Body of pancreas (tissue), 4 donors: ENCODE results near the gene ACTL6B. TPM values are rescaled to one million over a fixed set of nuclear protein-coding genes. Genes with fewer than 3 reads are reported as not detected.

ENCODE experiments used
- ATAC-seq: fragments of 150-250 bp; one replicate; pipeline ENCODE4 v1.9.1; 2016
- DNase-seq, 4 donors: peaks; one replicate each; pipeline ENCODE4 v3.0.0-alpha.2; 2019
- H3K27ac ChIP-seq, 4 donors: fragments of 200-600 bp; sonication (generic); 1 replicate in 3 of 4; 2 replicates in 1 of 4; pipeline versions ENCODE4 v1.5.1 to v1.6.1; 2016 to 2019; ENCODE audit warnings: mild to moderate bottlenecking in 1 of 4, mixed read lengths in 1 of 4, moderate library complexity in 1 of 4
- H3K27me3 ChIP-seq, 2 donors: fragments of 200-600 bp; sonication (generic); one replicate each; pipeline ENCODE4 v1.6.0; 2016; ENCODE audit warnings: mild to moderate bottlenecking in 1 of 2
- H3K36me3 ChIP-seq, 2 donors: fragments of 200-600 bp; sonication (generic); replicated peaks in 1 of 2; 2 replicates each; pipeline ENCODE4 v1.5.1; 2016; ENCODE audit warnings: low read depth in 2 of 2; ENCODE audit not compliant: insufficient read depth in 1 of 2
- H3K4me1 ChIP-seq: fragments of 200-600 bp; sonication (generic); one replicate; pipeline ENCODE4 v1.6.0; 2016
- H3K4me3 ChIP-seq, 2 donors: fragments of 200-600 bp; sonication (generic); 1 replicate in 1 of 2; 2 replicates in 1 of 2; pipeline ENCODE4 v1.5.1; 2016 to 2019
- H3K9me3 ChIP-seq, 3 donors: fragments of 200-600 bp; sonication (generic); 1 replicate in 2 of 3; 2 replicates in 1 of 3; pipeline ENCODE4 v1.5.1; 2016
- CTCF ChIP-seq, 7 experiments: fragments of 450-650 bp in 4 of 7; fragments of 200-600 bp in 3 of 7; sonication (generic) in 3 of 7; IDR thresholded peaks; one replicate each; pipeline ENCODE4 v1.5.1; 2016 to 2019; ENCODE audit warnings: antibody characterized with exemption in 7 of 7
- POLR2A ChIP-seq, 3 donors: fragments of 450-650 bp; IDR thresholded peaks; one replicate each; pipeline ENCODE4 v1.6.1; 2016; ENCODE audit warnings: antibody characterized with exemption in 3 of 3, mild to moderate bottlenecking in 2 of 3
- WGBS, 2 donors: methylation state at CpG; one replicate each; pipeline ENCODE4 v1.1.5; 2017; 5-methylcytosine and 5-hydroxymethylcytosine counted together
- intact Hi-C: fragments of 100-400 bp; cut with DNase I; formaldehyde crosslinking; loops from one replicate; pipeline ENCODE4 v1.15.1; 2023
- total RNA-seq, 2 donors: library from RNA; depleted of rRNA; stranded (reverse); fragments of >200 nt; gene quantifications; one replicate each; pipeline ENCODE4 v1.1.0, GENCODE V29; 2016

ACTL6B gene
- total RNA-seq, 2 donors from 2014 or later: 0.52 TPM; not detected in 1

DNA sequence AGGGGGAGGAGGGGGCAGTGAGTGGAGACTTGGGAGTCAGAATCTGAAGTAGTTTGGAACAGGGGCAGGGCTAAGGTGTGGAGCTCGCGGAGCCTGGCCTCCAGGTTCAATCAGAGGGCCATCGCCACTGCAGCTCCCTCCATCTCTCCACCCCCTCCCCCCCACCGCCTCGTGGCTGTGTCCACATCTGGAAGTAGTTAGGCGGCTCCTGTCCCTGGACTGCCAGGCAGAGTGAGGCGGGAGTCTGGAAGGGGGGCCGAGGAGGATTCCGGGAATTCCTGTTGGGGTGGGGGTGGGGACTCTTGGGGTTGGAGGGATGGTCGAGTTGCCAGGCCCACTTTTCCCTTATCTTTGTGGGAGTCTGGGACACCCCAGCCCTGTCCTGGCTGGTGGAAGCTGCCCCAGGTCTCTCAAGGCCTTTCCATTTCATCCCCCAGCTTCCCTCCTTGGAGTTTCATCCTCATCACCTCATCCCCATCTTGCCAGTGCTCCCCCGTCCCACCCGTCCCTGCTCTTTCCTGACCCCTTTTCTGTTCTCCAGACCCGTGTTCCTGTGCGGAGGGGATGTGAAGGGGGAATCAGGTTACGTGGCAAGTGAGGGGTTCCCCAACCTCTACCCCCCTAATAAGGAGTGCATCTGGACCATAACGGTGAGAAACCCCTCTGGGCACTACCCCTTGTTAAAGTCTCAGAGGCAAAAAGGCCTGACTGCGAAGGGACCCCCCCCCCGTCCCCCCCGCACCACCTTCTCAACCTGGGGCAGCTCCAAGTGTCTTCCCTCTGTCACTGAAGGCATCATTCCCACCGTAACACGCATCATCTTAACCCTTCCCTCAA, 53.1 kb downstream of the ACTL6B start:
- H3K27me3 ChIP-seq: no peaks in the 10 kb centered on the region
- peaks cover 25% of the 10 kb centered on the region for H3K4me1 ChIP-seq
- H3K4me3 ChIP-seq: no peak overlapping the region
- DNase-seq (peak in 3 of 4 donors; percentile 46 to 55 (median 50)), ATAC-seq (no peak)
- intact Hi-C loops: no loop called here
- H3K36me3 ChIP-seq: no peaks in the 10 kb centered on the region
- H3K27ac ChIP-seq: peak overlapping the region in 3 of 4 donors; percentile 73 to 80 (median 80)
- WGBS, 2 donors: 58 to 59% methylated on average over 14 to 21 of the region's 21 CpGs
- no peaks in the 10 kb centered on the region for H3K9me3 ChIP-seq
- TF ChIP-seq POLR2A (IDR thresholded peaks at IDR 0.05) (no peak), CTCF (IDR thresholded peaks at IDR 0.05) (no peak)

- no peak for ATAC-seq
- H3K27me3 ChIP-seq: no peaks in the 10 kb centered on the region
- H3K4me3 ChIP-seq: no peak overlapping the region
- 79% methylated on average over 9 of the region's 9 CpGs; no CpG with 5 or more reads in 1 of the 2 donors for WGBS, 2 donors
- no peak overlapping the region for H3K27ac ChIP-seq
- no peak for TF ChIP-seq CTCF (IDR thresholded peaks at IDR 0.05)
- no peak for TF ChIP-seq POLR2A (IDR thresholded peaks at IDR 0.05)
- no peak for DNase-seq
- H3K4me1 ChIP-seq: peaks cover 23% of the 10 kb centered on the region
- no peaks in the 10 kb centered on the region for H3K36me3 ChIP-seq
- H3K9me3 ChIP-seq: no peaks in the 10 kb centered on the region
- intact Hi-C loops: no loop called here
Observed at GRCh38 chr7:100600730-100601038, 55.6 kb downstream of the ACTL6B start.

- no peaks in the 10 kb centered on the region for H3K9me3 ChIP-seq
- TF ChIP-seq POLR2A (IDR thresholded peaks at IDR 0.05) (no peak), CTCF (IDR thresholded peaks at IDR 0.05) (no peak)
- 58 to 68% methylated on average over 13 to 18 of the region's 18 CpGs for WGBS, 2 donors
- H3K27me3 ChIP-seq: no peaks in the 10 kb centered on the region
- peaks cover 17% of the 10 kb centered on the region for H3K4me1 ChIP-seq
- H3K27ac ChIP-seq: no peak overlapping the region
- DNase-seq: peak in 1 of 4 donors; percentile 14
- no peak for ATAC-seq
- no peak overlapping the region for H3K4me3 ChIP-seq
- intact Hi-C loops: no loop called here
- H3K36me3 ChIP-seq: no peaks in the 10 kb centered on the region
Observed at GRCh38 chr7:100599911-100600729, 56.1 kb downstream of the ACTL6B start.

DNA sequence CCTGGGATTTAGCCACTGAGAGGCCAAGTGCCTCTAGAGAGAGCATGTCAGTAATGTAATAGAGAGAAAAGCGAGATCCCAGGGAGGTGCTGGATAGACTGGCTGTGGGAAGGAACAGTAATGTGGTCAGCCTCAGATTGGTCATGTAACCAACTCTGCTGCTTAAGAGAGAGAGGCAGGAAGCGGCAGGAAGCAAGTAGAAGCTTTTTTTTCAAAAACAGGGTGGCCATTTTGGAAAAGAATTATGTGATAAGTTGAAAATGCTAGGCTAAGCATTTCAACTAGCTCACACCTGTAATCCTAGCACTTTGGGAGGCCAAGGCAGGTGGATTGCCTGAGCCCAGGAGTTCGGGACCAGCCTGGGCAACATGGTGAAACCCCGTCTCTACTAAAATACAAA, 57.8 kb downstream of the ACTL6B start:
- no peak for ATAC-seq

More for the DNA sequence above, 57.8 kb downstream of the ACTL6B start:
- no peak overlapping the region for H3K27ac ChIP-seq
- no peak for DNase-seq
- peaks cover 4% of the 10 kb centered on the region for H3K4me1 ChIP-seq
- intact Hi-C loops: no loop called here
- TF ChIP-seq POLR2A (IDR thresholded peaks at IDR 0.05) (no peak), CTCF (IDR thresholded peaks at IDR 0.05) (no peak)
- H3K36me3 ChIP-seq: no peaks in the 10 kb centered on the region
- no peak overlapping the region for H3K4me3 ChIP-seq
- 82 to 84% methylated on average over 4 of the region's 4 CpGs for WGBS, 2 donors
- no peaks in the 10 kb centered on the region for H3K27me3 ChIP-seq
- H3K9me3 ChIP-seq: no peaks in the 10 kb centered on the region
